HCT116 (cell line): ENCODE data around the gene KATNBL1. TPM values are rescaled to one million over a fixed set of nuclear protein-coding genes. Genes with fewer than 3 reads are reported as not detected.
"Not testable (repeated sequence)": the region's sequence is repeated elsewhere in the genome, so short reads cannot be mapped to it uniquely, and the experiment has no call there.

Source experiments
- ATAC-seq: fragments of 200-7000 bp; cut with Tn5 transposase; 2 replicates; pipeline ENCODE4 v1.9.1; 2020; ENCODE audit warnings: mild to moderate bottlenecking, moderate library complexity
- BruUV-seq: library from RNA; stranded (reverse); fragments of 400-500 nt; replicated peaks from 2 replicates; lab custom pipeline; 2021; lab: Mats Ljungman, UMichigan
- CTCF ChIA-PET: fragments of 300-600 bp; sonication (Branson Sonifier 250); formaldehyde crosslinking; loops from one replicate; lab custom pipeline; 2021; ENCODE audit warnings: antibody characterized with exemption; lab: Charles Lee
- POLR2A ChIA-PET: fragments of 300-600, 350-600 bp; sonication (Branson Sonifier 250); formaldehyde crosslinking; loops from one replicate; lab custom pipeline; 2021; ENCODE audit warnings: antibody characterized with exemption; lab: Charles Lee
- RAD21 ChIA-PET, 2 experiments: fragments of 300-600 bp; sonication (Branson Sonifier 250); formaldehyde crosslinking; loops; one replicate each; lab custom pipeline; 2023; ENCODE audit warnings: low total read pairs in 2 of 2; ENCODE audit not compliant: uncharacterized antibody in 2 of 2, unreplicated experiment in 2 of 2, low non-redundant PET in 1 of 2; lab: Charles Lee
- DNase-seq: peaks from one replicate; pipeline ENCODE4 v3.0.0-alpha.2; 2010; ENCODE audit warnings: low read depth, low spot score
- H2AFZ ChIP-seq: fragments of 200-600 bp; shearing (Covaris generic), sonication (generic); 2 replicates; pipeline ENCODE4 v1.6.1; 2017; ENCODE audit warnings: low read depth, mixed run types, mixed read lengths, antibody characterized with exemption, low read length; ENCODE audit not compliant: poor library complexity, severe bottlenecking
- H3K27ac ChIP-seq: 2 replicates; pipeline ENCODE4 v1.5.1; 2012; ENCODE audit warnings: low read depth, low read length
- H3K27me3 ChIP-seq: fragments of 200-600 bp; sonication (generic); 2 replicates; pipeline ENCODE4 v1.6.1; 2016; ENCODE audit warnings: mixed run types, low read length, mixed read lengths; ENCODE audit not compliant: insufficient read depth
- H3K36me3 ChIP-seq, 2 experiments: fragments of 200-500 bp in 1 of 2; fragments of 200-600 bp in 1 of 2; sonication (Bioruptor generic) in 1 of 2; sonication (generic) in 1 of 2; 2 replicates each; pipeline versions ENCODE4 v1.5.1 to v1.6.1; 2014 to 2016; ENCODE audit warnings: low read length in 2 of 2, inconsistent platforms in 1 of 2, mixed read lengths in 1 of 2, mixed run types in 1 of 2; ENCODE audit not compliant: insufficient read depth in 2 of 2, control insufficient read depth in 1 of 2
- H3K4me1 ChIP-seq, 2 experiments: fragments of 200-600 bp in 1 of 2; sonication (generic) in 1 of 2; 2 replicates each; pipeline versions ENCODE4 v1.5.1 to v1.6.1; 2012 to 2017; ENCODE audit warnings: low read length in 2 of 2, inconsistent platforms in 1 of 2, mild to moderate bottlenecking in 1 of 2, mixed read lengths in 1 of 2, mixed run types in 1 of 2, moderate library complexity in 1 of 2; ENCODE audit not compliant: insufficient read depth in 2 of 2, control insufficient read depth in 1 of 2
- H3K4me2 ChIP-seq: fragments of 200-600 bp; sonication (generic); 2 replicates; pipeline ENCODE4 v1.6.1; 2017; ENCODE audit warnings: mixed run types, low read length, mixed read lengths
- H3K4me3 ChIP-seq, 2 experiments: fragments of 200-600 bp in 1 of 2; sonication (generic) in 1 of 2; replicated peaks in 1 of 2; 2 replicates each; pipeline ENCODE4 v1.5.1; 2011 to 2016; ENCODE audit warnings: low read length in 2 of 2, control low read depth in 1 of 2, low read depth in 1 of 2, mild to moderate bottlenecking in 1 of 2, mixed read lengths in 1 of 2, mixed run types in 1 of 2
- H3K79me2 ChIP-seq: fragments of 200-600 bp; sonication (generic); 2 replicates; pipeline ENCODE4 v1.6.1; 2017; ENCODE audit warnings: mild to moderate bottlenecking, mixed run types, low read length, moderate library complexity, mixed read lengths; ENCODE audit not compliant: insufficient read depth
- H3K9ac ChIP-seq: fragments of 200-600 bp; sonication (generic); 2 replicates; pipeline ENCODE4 v1.6.1; 2016; ENCODE audit warnings: low read length, mixed read lengths
- H3K9me2 ChIP-seq: fragments of 200-600 bp; sonication (generic), shearing (Covaris generic); 2 replicates; pipeline ENCODE4 v1.6.1; 2017; ENCODE audit warnings: mixed run types, mild to moderate bottlenecking, moderate library complexity; ENCODE audit not compliant: insufficient read depth
- H3K9me3 ChIP-seq, 2 experiments: fragments of 200-500 bp in 1 of 2; fragments of 200-600 bp in 1 of 2; sonication (Bioruptor generic) in 1 of 2; sonication (generic) in 1 of 2; 2 replicates each; pipeline ENCODE4 v1.6.1; 2014 to 2017; ENCODE audit warnings: low read length in 2 of 2, mixed read lengths in 2 of 2, inconsistent platforms in 1 of 2, low read depth in 1 of 2, mild to moderate bottlenecking in 1 of 2, mixed run types in 1 of 2, moderate library complexity in 1 of 2; ENCODE audit not compliant: control insufficient read depth in 1 of 2, insufficient read depth in 1 of 2
- H4K20me1 ChIP-seq: fragments of 200-600 bp; sonication (generic), shearing (Covaris generic); 2 replicates; pipeline ENCODE4 v1.6.1; 2017; ENCODE audit warnings: mixed run types, mild to moderate bottlenecking, moderate library complexity; ENCODE audit not compliant: insufficient read depth
- ATF3 ChIP-seq: IDR thresholded peaks from 2 replicates; pipeline ENCODE4 v1.6.1; 2012
- CBX3 ChIP-seq: IDR thresholded peaks from 2 replicates; pipeline ENCODE4 v1.6.1; 2012; ENCODE audit warnings: low read depth
- CEBPB ChIP-seq: IDR thresholded peaks from 2 replicates; pipeline ENCODE4 v1.6.1; 2012; ENCODE audit warnings: low read depth
- FOSL1 ChIP-seq: IDR thresholded peaks from 2 replicates; pipeline ENCODE4 v1.6.1; 2012; ENCODE audit warnings: low read depth
- RAD21 ChIP-seq: IDR thresholded peaks from 2 replicates; pipeline ENCODE4 v1.6.1; 2012; ENCODE audit warnings: low read depth, mild to moderate bottlenecking
- SIN3A ChIP-seq: IDR thresholded peaks from 2 replicates; pipeline ENCODE4 v1.6.1; 2012; ENCODE audit warnings: low read depth
- SP1 ChIP-seq: IDR thresholded peaks from 2 replicates; pipeline ENCODE4 v1.6.1; 2012; ENCODE audit warnings: low read depth
- intact Hi-C: fragments of 100-400 bp; cut with micrococcal nuclease; formaldehyde crosslinking; loops from 2 replicates; pipeline ENCODE4 v1.10.0; 2022
- total RNA-seq: library from RNA; stranded (reverse); gene quantifications from one replicate; pipeline ENCODE4 v1.2.1, GENCODE V29; 2021; ENCODE audit not compliant: unreplicated experiment

KATNBL1 gene
- total RNA-seq, 1 experiment from 2014 or later = 40.5 TPM

DNA sequence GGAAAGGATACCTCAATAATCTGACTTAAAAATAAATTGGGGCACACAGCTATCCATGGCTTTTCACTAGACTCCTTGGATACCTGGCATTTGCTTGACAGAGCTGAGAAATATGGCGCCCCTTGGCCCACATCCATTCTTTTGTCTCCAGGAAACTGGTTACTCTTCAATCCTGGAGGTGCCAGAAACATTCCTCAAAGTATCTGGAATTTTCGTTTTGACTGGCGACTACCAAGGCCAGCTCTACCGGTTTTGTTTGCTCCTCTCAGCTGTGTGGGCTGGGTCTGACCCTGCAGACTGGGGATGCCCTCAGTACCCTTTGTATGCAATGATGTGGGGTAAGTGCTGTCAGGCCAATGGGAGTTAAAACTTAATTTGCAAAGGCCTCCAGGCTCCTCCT, 27.0 kb downstream of the KATNBL1 start:
- Histone ChIP-seq H3K4me1 (no peaks in the 10 kb centered on the region), H2AFZ (no peak overlapping the region), H4K20me1 (0 out of 2 replicates have a peak, but pooled peaks cover 3% of the 10 kb centered on the region), H3K9ac (no peak overlapping the region), H3K79me2 (peaks cover 83% of the 10 kb centered on the region), H3K4me2 (no peak overlapping the region), H3K9me3 (no peaks in the 10 kb centered on the region; a peak in 1 of 4 replicates), H3K9me2 (no peaks in the 10 kb centered on the region), H3K27me3 (no peaks in the 10 kb centered on the region), H3K27ac (no peak overlapping the region), H3K36me3 (no peaks in the 10 kb centered on the region), H3K4me3 (no peak overlapping the region)
- TF ChIP-seq ATF3 (no peak), SIN3A (no peak), FOSL1 (no peak), SP1 (no peak), RAD21 (no peak), CEBPB (no peak)
- RAD21 ChIA-PET = no interaction called here
- POLR2A ChIA-PET = no interaction called here
- no peak for ATAC-seq
- no peak for DNase-seq
- intact Hi-C loops = no loop called here
- BruUV-seq = no TSS peak
- CTCF ChIA-PET = interaction anchor here (1.1 kb wide), 1 partner anchor 11 kb away, joined by 4 read pairs; no protein-coding TSS in a partner anchor

DNA sequence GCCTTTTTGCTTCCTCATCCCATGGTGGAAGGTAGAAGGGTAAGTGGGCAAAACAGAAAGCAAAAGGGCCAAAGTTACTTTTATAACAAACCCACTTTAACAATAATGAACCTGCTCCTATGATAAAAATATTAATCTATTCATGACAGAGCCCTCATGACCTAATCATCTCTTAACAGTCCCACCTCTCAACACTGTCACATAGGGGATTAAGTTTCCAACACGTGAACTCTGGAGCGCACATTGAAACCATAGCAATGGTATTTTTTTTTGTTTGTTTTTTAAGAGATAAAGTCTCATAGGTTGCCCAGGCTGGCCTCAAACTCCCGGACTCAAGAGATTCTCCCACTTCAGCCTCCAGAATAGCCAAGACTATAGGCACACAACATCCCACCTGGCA, 30.7 kb downstream of the KATNBL1 start:
- H3K9me3 ChIP-seq = peaks cover 0 to 2% of the 10 kb centered on the region in 2 experiments; a peak in 1 of 4 replicates
- no peak for DNase-seq
- peaks cover 0 to 5% of the 10 kb centered on the region in 2 experiments; a peak in 1 of 4 replicates for H3K36me3 ChIP-seq
- no peaks in the 10 kb centered on the region for H3K27me3 ChIP-seq
- H3K4me3 ChIP-seq = no peak overlapping the region
- RAD21 ChIA-PET = no interaction called here
- H3K4me1 ChIP-seq = no peaks in the 10 kb centered on the region
- 0 out of 2 replicates have a peak, but pooled peaks cover 3% of the 10 kb centered on the region for H4K20me1 ChIP-seq
- ATAC-seq = no peak
- no peak overlapping the region for H2AFZ ChIP-seq
- no peaks in the 10 kb centered on the region for H3K9me2 ChIP-seq
- BruUV-seq = no TSS peak
- H3K4me2 ChIP-seq = no peak overlapping the region
- POLR2A ChIA-PET = no interaction called here
- no peak overlapping the region for H3K27ac ChIP-seq
- H3K79me2 ChIP-seq = peaks cover 84% of the 10 kb centered on the region
- TF ChIP-seq CBX3 (no peak), FOSL1 (no peak)
- intact Hi-C loops = no loop called here
- H3K9ac ChIP-seq = no peak overlapping the region
- CTCF ChIA-PET = no interaction called here

GRCh38 chr15:34165987-34166573, 43.8 kb downstream of the KATNBL1 start:
- H3K9ac ChIP-seq, BruUV-seq, DNase-seq, H3K4me2 ChIP-seq, POLR2A ChIA-PET, intact Hi-C loops, H3K27ac ChIP-seq, ATAC-seq, CTCF ChIA-PET, H3K9me2 ChIP-seq, H2AFZ ChIP-seq, H3K27me3 ChIP-seq, RAD21 ChIA-PET, H4K20me1 ChIP-seq, H3K4me3 ChIP-seq: not testable (repeated sequence)
- peaks cover 11 to 15% of the 10 kb centered on the region in 2 experiments; a peak in 3 of 4 replicates for H3K9me3 ChIP-seq
- H3K4me1 ChIP-seq = peaks cover 0 to 10% of the 10 kb centered on the region in 2 experiments; a peak in 2 of 4 replicates
- H3K79me2 ChIP-seq = peaks cover 42% of the 10 kb centered on the region
- H3K36me3 ChIP-seq = peaks cover 0 to 14% of the 10 kb centered on the region in 2 experiments; a peak in 1 of 4 replicates
